Measurements from ENCODE around the gene SV2B. TPM values are rescaled to one million over a fixed set of nuclear protein-coding genes. Genes with fewer than 3 reads are reported as not detected.

SV2B gene
- polyA plus RNA-seq, 1 donor, result 2.4 TPM

GRCh38 chr15:91118817-91119590, 18.9 kb downstream of the SV2B start:
- Histone ChIP-seq H3K27ac (ENCODE audit: low read length) (no peak overlapping the region), H3K4me1 (ENCODE audit: control insufficient read depth, insufficient read depth, low read length) (no peaks in the 10 kb centered on the region), H3K27me3 (ENCODE audit: control insufficient read depth, insufficient read depth, low read length) (peaks cover 7% of the 10 kb centered on the region), H3K36me3 (ENCODE audit: control insufficient read depth, insufficient read depth, low read length) (no peaks in the 10 kb centered on the region), H3K9me3 (ENCODE audit: control insufficient read depth, low read depth, low read length) (no peaks in the 10 kb centered on the region), H3K4me3 (ENCODE audit: low read length) (no peak overlapping the region)
- WGBS (ENCODE audit: insufficient coverage, low lambda C conversion rate), result no CpG with 5 or more reads among the region's 12 CpGs
- DNase-seq, result no peak

- H3K9me3 ChIP-seq (ENCODE audit: control insufficient read depth, low read depth, low read length), result no peaks in the 10 kb centered on the region
- H3K27me3 ChIP-seq (ENCODE audit: control insufficient read depth, insufficient read depth, low read length), result peaks cover 12% of the 10 kb centered on the region
- no CpG with 5 or more reads among the region's 1 CpG for WGBS (ENCODE audit: insufficient coverage, low lambda C conversion rate)
- no peak for DNase-seq
- H3K4me1 ChIP-seq (ENCODE audit: control insufficient read depth, insufficient read depth, low read length), result no peaks in the 10 kb centered on the region
- no peaks in the 10 kb centered on the region for H3K36me3 ChIP-seq (ENCODE audit: control insufficient read depth, insufficient read depth, low read length)
- H3K4me3 ChIP-seq (ENCODE audit: low read length), result no peak overlapping the region
- no peak overlapping the region for H3K27ac ChIP-seq (ENCODE audit: low read length)
Measured at GRCh38 chr15:91122296-91122695, 22.2 kb downstream of the SV2B start.

GRCh38 chr15:91124132-91124531, 24.1 kb downstream of the SV2B start:
- Histone ChIP-seq H3K4me1 (ENCODE audit: control insufficient read depth, insufficient read depth, low read length) (no peaks in the 10 kb centered on the region), H3K27me3 (ENCODE audit: control insufficient read depth, insufficient read depth, low read length) (peaks cover 13% of the 10 kb centered on the region), H3K4me3 (ENCODE audit: low read length) (no peak overlapping the region), H3K36me3 (ENCODE audit: control insufficient read depth, insufficient read depth, low read length) (no peaks in the 10 kb centered on the region), H3K9me3 (ENCODE audit: control insufficient read depth, low read depth, low read length) (no peaks in the 10 kb centered on the region), H3K27ac (ENCODE audit: low read length) (no peak overlapping the region)
- 93% methylated on average over 3 of the region's 5 CpGs for WGBS (ENCODE audit: insufficient coverage, low lambda C conversion rate)
- no peak for DNase-seq

GRCh38 chr15:91125162-91125561, 25.1 kb downstream of the SV2B start:
- no peaks in the 10 kb centered on the region for H3K4me1 ChIP-seq (ENCODE audit: control insufficient read depth, insufficient read depth, low read length)
- WGBS (ENCODE audit: insufficient coverage, low lambda C conversion rate), result no CpG with 5 or more reads among the region's 7 CpGs
- DNase-seq, result no peak
- no peak overlapping the region for H3K4me3 ChIP-seq (ENCODE audit: low read length)
- peaks cover 11% of the 10 kb centered on the region for H3K27me3 ChIP-seq (ENCODE audit: control insufficient read depth, insufficient read depth, low read length)
- no peak overlapping the region for H3K27ac ChIP-seq (ENCODE audit: low read length)
- no peaks in the 10 kb centered on the region for H3K36me3 ChIP-seq (ENCODE audit: control insufficient read depth, insufficient read depth, low read length)
- H3K9me3 ChIP-seq (ENCODE audit: control insufficient read depth, low read depth, low read length), result no peaks in the 10 kb centered on the region

- H3K27me3 ChIP-seq (ENCODE audit: control insufficient read depth, insufficient read depth, low read length), result peaks cover 11% of the 10 kb centered on the region
- H3K4me1 ChIP-seq (ENCODE audit: control insufficient read depth, insufficient read depth, low read length), result no peaks in the 10 kb centered on the region
- no peak overlapping the region for H3K4me3 ChIP-seq (ENCODE audit: low read length)
- H3K27ac ChIP-seq (ENCODE audit: low read length), result no peak overlapping the region
- H3K9me3 ChIP-seq (ENCODE audit: control insufficient read depth, low read depth, low read length), result no peaks in the 10 kb centered on the region
- H3K36me3 ChIP-seq (ENCODE audit: control insufficient read depth, insufficient read depth, low read length), result no peaks in the 10 kb centered on the region
- DNase-seq, result no peak
Measured at GRCh38 chr15:91126080-91126479, 26.0 kb downstream of the SV2B start.

- DNase-seq, result no peak
- H3K36me3 ChIP-seq (ENCODE audit: control insufficient read depth, insufficient read depth, low read length), result no peaks in the 10 kb centered on the region
- H3K9me3 ChIP-seq (ENCODE audit: control insufficient read depth, low read depth, low read length), result no peaks in the 10 kb centered on the region
- WGBS (ENCODE audit: insufficient coverage, low lambda C conversion rate), result no CpG with 5 or more reads among the region's 7 CpGs
- peaks cover 11% of the 10 kb centered on the region for H3K27me3 ChIP-seq (ENCODE audit: control insufficient read depth, insufficient read depth, low read length)
- no peak overlapping the region for H3K27ac ChIP-seq (ENCODE audit: low read length)
- H3K4me3 ChIP-seq (ENCODE audit: low read length), result no peak overlapping the region
- no peaks in the 10 kb centered on the region for H3K4me1 ChIP-seq (ENCODE audit: control insufficient read depth, insufficient read depth, low read length)
Measured at GRCh38 chr15:91127236-91127955, 27.3 kb downstream of the SV2B start.

GRCh38 chr15:91128016-91128415, 28.0 kb downstream of the SV2B start:
- no peak overlapping the region for H3K4me3 ChIP-seq (ENCODE audit: low read length)
- H3K9me3 ChIP-seq (ENCODE audit: control insufficient read depth, low read depth, low read length), result no peaks in the 10 kb centered on the region
- no peaks in the 10 kb centered on the region for H3K36me3 ChIP-seq (ENCODE audit: control insufficient read depth, insufficient read depth, low read length)
- no peak overlapping the region for H3K27ac ChIP-seq (ENCODE audit: low read length)
- H3K27me3 ChIP-seq (ENCODE audit: control insufficient read depth, insufficient read depth, low read length), result peaks cover 11% of the 10 kb centered on the region
- WGBS (ENCODE audit: insufficient coverage, low lambda C conversion rate), result no CpG with 5 or more reads among the region's 4 CpGs
- no peak for DNase-seq
- no peaks in the 10 kb centered on the region for H3K4me1 ChIP-seq (ENCODE audit: control insufficient read depth, insufficient read depth, low read length)

- Histone ChIP-seq H3K9me3 (ENCODE audit: control insufficient read depth, low read depth, low read length) (no peaks in the 10 kb centered on the region), H3K27ac (ENCODE audit: low read length) (no peak overlapping the region), H3K36me3 (ENCODE audit: control insufficient read depth, insufficient read depth, low read length) (no peaks in the 10 kb centered on the region), H3K4me3 (ENCODE audit: low read length) (no peak overlapping the region), H3K4me1 (ENCODE audit: control insufficient read depth, insufficient read depth, low read length) (no peaks in the 10 kb centered on the region), H3K27me3 (ENCODE audit: control insufficient read depth, insufficient read depth, low read length) (peaks cover 11% of the 10 kb centered on the region)
- DNase-seq, result no peak
- no CpG with 5 or more reads among the region's 6 CpGs for WGBS (ENCODE audit: insufficient coverage, low lambda C conversion rate)
Measured at GRCh38 chr15:91129436-91129835, 29.4 kb downstream of the SV2B start.

GRCh38 chr15:91132079-91132478, 32.0 kb downstream of the SV2B start:
- WGBS (ENCODE audit: insufficient coverage, low lambda C conversion rate), result no CpG with 5 or more reads among the region's 7 CpGs
- no peaks in the 10 kb centered on the region for H3K36me3 ChIP-seq (ENCODE audit: control insufficient read depth, insufficient read depth, low read length)
- no peaks in the 10 kb centered on the region for H3K9me3 ChIP-seq (ENCODE audit: control insufficient read depth, low read depth, low read length)
- DNase-seq, result no peak
- H3K27me3 ChIP-seq (ENCODE audit: control insufficient read depth, insufficient read depth, low read length), result peaks cover 9% of the 10 kb centered on the region
- no peak overlapping the region for H3K4me3 ChIP-seq (ENCODE audit: low read length)
- no peak overlapping the region for H3K27ac ChIP-seq (ENCODE audit: low read length)
- no peaks in the 10 kb centered on the region for H3K4me1 ChIP-seq (ENCODE audit: control insufficient read depth, insufficient read depth, low read length)

GRCh38 chr15:91133511-91133910, 33.5 kb downstream of the SV2B start:
- DNase-seq, result no peak
- Histone ChIP-seq H3K4me3 (ENCODE audit: low read length) (no peak overlapping the region), H3K27me3 (ENCODE audit: control insufficient read depth, insufficient read depth, low read length) (peaks cover 5% of the 10 kb centered on the region), H3K27ac (ENCODE audit: low read length) (no peak overlapping the region), H3K9me3 (ENCODE audit: control insufficient read depth, low read depth, low read length) (no peaks in the 10 kb centered on the region), H3K4me1 (ENCODE audit: control insufficient read depth, insufficient read depth, low read length) (no peaks in the 10 kb centered on the region), H3K36me3 (ENCODE audit: control insufficient read depth, insufficient read depth, low read length) (no peaks in the 10 kb centered on the region)
- WGBS (ENCODE audit: insufficient coverage, low lambda C conversion rate), result 83% methylated on average over 1 of the region's 8 CpGs

All from large intestine (tissue), 3 donors.